Fibroblast of lung (primary cell): ENCODE measurements around the gene ALAS1.

Experiments
- EZH2 ChIP-seq: IDR thresholded peaks from 2 replicates; pipeline ENCODE4 v1.5.1; 2012; ENCODE audit warnings: low read length, control low read depth, mild to moderate bottlenecking; ENCODE audit errors: missing control alignments
- TF ChIP-seq, protein P1 (sequence below), 2 donors: IDR thresholded peaks in 1 of 2; conservative IDR thresholded peaks in 1 of 2; 1 replicate in 1 of 2; 2 replicates in 1 of 2; pipeline ENCODE4 v1.5.1; 2011 to 2012; ENCODE audit warnings: low read length in 2 of 2, control low read depth in 1 of 2, inconsistent platforms in 1 of 2, low read depth in 1 of 2, mild to moderate bottlenecking in 1 of 2

DNA sequence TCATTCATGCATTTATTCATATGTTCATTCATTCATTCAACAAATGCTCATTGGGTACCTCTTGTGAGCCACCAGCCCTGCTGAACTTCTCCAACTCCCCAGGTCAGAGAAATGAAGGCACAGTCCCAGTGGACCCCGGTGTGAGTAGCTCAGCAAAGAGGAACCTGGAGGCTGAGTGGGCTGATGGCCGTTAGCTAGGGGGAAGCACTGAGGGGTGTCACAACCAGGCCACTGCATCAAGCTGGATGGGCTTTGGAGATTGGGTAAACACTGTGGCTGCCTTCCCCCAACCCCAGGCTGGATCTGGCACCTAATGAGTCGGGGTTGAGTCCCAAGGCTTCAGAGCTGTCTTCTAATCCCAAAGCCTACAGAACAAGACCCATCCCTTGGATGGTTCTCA, 12.1 kb upstream of the ALAS1 start:
- TF ChIP-seq, protein P1, sequence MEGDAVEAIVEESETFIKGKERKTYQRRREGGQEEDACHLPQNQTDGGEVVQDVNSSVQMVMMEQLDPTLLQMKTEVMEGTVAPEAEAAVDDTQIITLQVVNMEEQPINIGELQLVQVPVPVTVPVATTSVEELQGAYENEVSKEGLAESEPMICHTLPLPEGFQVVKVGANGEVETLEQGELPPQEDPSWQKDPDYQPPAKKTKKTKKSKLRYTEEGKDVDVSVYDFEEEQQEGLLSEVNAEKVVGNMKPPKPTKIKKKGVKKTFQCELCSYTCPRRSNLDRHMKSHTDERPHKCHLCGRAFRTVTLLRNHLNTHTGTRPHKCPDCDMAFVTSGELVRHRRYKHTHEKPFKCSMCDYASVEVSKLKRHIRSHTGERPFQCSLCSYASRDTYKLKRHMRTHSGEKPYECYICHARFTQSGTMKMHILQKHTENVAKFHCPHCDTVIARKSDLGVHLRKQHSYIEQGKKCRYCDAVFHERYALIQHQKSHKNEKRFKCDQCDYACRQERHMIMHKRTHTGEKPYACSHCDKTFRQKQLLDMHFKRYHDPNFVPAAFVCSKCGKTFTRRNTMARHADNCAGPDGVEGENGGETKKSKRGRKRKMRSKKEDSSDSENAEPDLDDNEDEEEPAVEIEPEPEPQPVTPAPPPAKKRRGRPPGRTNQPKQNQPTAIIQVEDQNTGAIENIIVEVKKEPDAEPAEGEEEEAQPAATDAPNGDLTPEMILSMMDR (conservative IDR thresholded peaks at IDR 0.05 in 1 of 2, IDR thresholded peaks at IDR 0.05 in 1 of 2; ENCODE audit: low read depth in 1 of 2, low read length in 2 of 2) = no peak
- no peak for TF ChIP-seq EZH2
